HepG2 (cell line): ENCODE results near the gene BAZ2A. TPM values are rescaled to one million over a fixed set of nuclear protein-coding genes. Genes with fewer than 3 reads are reported as not detected.

Experiments
- CERS6 ChIP-seq: sonication (generic); formaldehyde crosslinking; IDR thresholded peaks from 2 replicates; pipeline ENCODE4 v1.5.0; 2020; ENCODE audit warnings: missing genetic modification reagents
- EED ChIP-seq: sonication (generic); formaldehyde crosslinking; IDR thresholded peaks from 2 replicates; pipeline ENCODE4 v1.5.0; 2020; ENCODE audit warnings: mild to moderate bottlenecking, missing genetic modification reagents
- EZH2 ChIP-seq: conservative IDR thresholded peaks from 2 replicates; pipeline ENCODE4 v1.6.1; 2012; ENCODE audit warnings: mild to moderate bottlenecking, low read depth, low read length, moderate library complexity
- FOSL1 ChIP-seq: sonication (generic); formaldehyde crosslinking; IDR thresholded peaks from 2 replicates; pipeline ENCODE4 v1.9.0; 2021; ENCODE audit warnings: missing genetic modification reagents, borderline replicate concordance
- FOXK2 ChIP-seq: fragments of 450-650 bp; IDR thresholded peaks from 2 replicates; pipeline ENCODE4 v1.6.1; 2016
- HDAC1 ChIP-seq: sonication (generic); formaldehyde crosslinking; IDR thresholded peaks from 2 replicates; pipeline ENCODE4 v1.5.1; 2020; ENCODE audit warnings: mild to moderate bottlenecking, missing genetic modification reagents
- HNF4G ChIP-seq, 2 experiments: sonication (generic) in 1 of 2; formaldehyde crosslinking in 1 of 2; IDR thresholded peaks; 2 replicates each; pipeline versions ENCODE4 v1.4.0 to v1.6.1; 2011 to 2020; ENCODE audit warnings: borderline replicate concordance in 2 of 2, low read depth in 2 of 2, mild to moderate bottlenecking in 2 of 2, low read length in 1 of 2, missing genetic modification reagents in 1 of 2, moderate library complexity in 1 of 2
- KDM4B ChIP-seq: sonication (generic); formaldehyde crosslinking; IDR thresholded peaks from 2 replicates; pipeline ENCODE4 v1.4.0; 2020; ENCODE audit warnings: missing genetic modification reagents
- POLR2A ChIP-seq, 2 experiments: IDR thresholded peaks; 2 replicates each; pipeline ENCODE4 v1.6.1; 2011; ENCODE audit warnings: low read depth in 2 of 2, low read length in 2 of 2, mild to moderate bottlenecking in 1 of 2, moderate library complexity in 1 of 2; ENCODE audit not compliant: insufficient read depth in 1 of 2
- POLR2AphosphoS5 ChIP-seq: IDR thresholded peaks from 2 replicates; pipeline ENCODE4 v1.6.1; 2012; ENCODE audit warnings: low read depth, low read length
- RNF219 ChIP-seq: sonication (generic); formaldehyde crosslinking; IDR thresholded peaks from 2 replicates; pipeline ENCODE4 v1.5.0; 2020; ENCODE audit warnings: mild to moderate bottlenecking, missing genetic modification reagents
- SAP130 ChIP-seq: IDR thresholded peaks from 2 replicates; pipeline ENCODE4 v1.6.1; 2016; ENCODE audit warnings: low read depth
- ZBTB42 ChIP-seq: sonication (generic); formaldehyde crosslinking; IDR thresholded peaks from 2 replicates; pipeline ENCODE4 v1.5.0; 2020; ENCODE audit warnings: mild to moderate bottlenecking, missing genetic modification reagents
- ZC3H4 ChIP-seq: sonication (generic); formaldehyde crosslinking; IDR thresholded peaks from 2 replicates; pipeline ENCODE4 v1.4.0; 2020; ENCODE audit warnings: missing genetic modification reagents, borderline replicate concordance
- ZKSCAN5 ChIP-seq: sonication (generic); formaldehyde crosslinking; IDR thresholded peaks from 2 replicates; pipeline ENCODE4 v1.5.1; 2020; ENCODE audit warnings: mild to moderate bottlenecking, missing genetic modification reagents
- ZNF263 ChIP-seq: sonication (generic); formaldehyde crosslinking; IDR thresholded peaks from 2 replicates; pipeline ENCODE4 v1.4.0; 2020; ENCODE audit warnings: missing genetic modification reagents
- ZNF589 ChIP-seq: sonication (generic); formaldehyde crosslinking; conservative IDR thresholded peaks from 2 replicates; pipeline ENCODE4 v1.8.0; 2022; ENCODE audit warnings: mild to moderate bottlenecking, moderate library complexity, missing genetic modification reagents
- ZNF644 ChIP-seq: IDR thresholded peaks from 2 replicates; pipeline ENCODE4 v1.6.1; 2016; ENCODE audit warnings: low read depth
- ZNF703 ChIP-seq: sonication (generic); formaldehyde crosslinking; IDR thresholded peaks from 2 replicates; pipeline ENCODE4 v1.5.1; 2020; ENCODE audit warnings: missing genetic modification reagents, mild to moderate bottlenecking, moderate library complexity, borderline replicate concordance
- ZNF768 ChIP-seq: sonication (generic); formaldehyde crosslinking; IDR thresholded peaks from 2 replicates; pipeline ENCODE4 v1.4.0; 2020; ENCODE audit warnings: missing genetic modification reagents
- polyA plus RNA-seq, 8 experiments: library from polyadenylated mRNA; depleted of rRNA in 3 of 8; stranded (reverse) in 7 of 8; unstranded in 1 of 8; fragments of >200 nt; fragmentation: Illumina TruSeq in 4 of 8; extraction: Trizol in 4 of 8; gene quantifications; 2 replicates each; pipeline versions ENCODE4 v1.2.1 to v1.2.3, GENCODE V29; 2011 to 2016; ENCODE audit warnings: low read depth in 4 of 8, missing spikeins in 1 of 8, mixed read lengths in 1 of 8; ENCODE audit not compliant: insufficient read depth in 1 of 8
- total RNA-seq, 5 experiments: library from RNA; depleted of rRNA; stranded (reverse); fragments of >200 nt; fragmentation: Illumina TruSeq; extraction: Trizol; gene quantifications; 2 replicates each; pipeline ENCODE4 v1.2.3, GENCODE V29; 2016; ENCODE audit warnings: low read depth in 1 of 5
- TF ChIP-seq, protein P1 (sequence below): sonication (generic); formaldehyde crosslinking; IDR thresholded peaks from 2 replicates; pipeline ENCODE4 v1.8.0; 2022; ENCODE audit warnings: missing genetic modification reagents, mild to moderate bottlenecking, borderline replicate concordance
- TF ChIP-seq, protein P2 (sequence below): sonication (generic); formaldehyde crosslinking; IDR thresholded peaks from 2 replicates; pipeline ENCODE4 v1.4.0; 2020; ENCODE audit warnings: missing genetic modification reagents
- TF ChIP-seq, protein P3 (sequence below): sonication (generic); formaldehyde crosslinking; IDR thresholded peaks from 2 replicates; pipeline ENCODE4 v1.8.0; 2022; ENCODE audit warnings: mild to moderate bottlenecking, missing genetic modification reagents, moderate library complexity

The BAZ2A gene
- total and polyA plus RNA-seq, 2 of the 13 experiments (the other 11 are each of a cell fraction or from before 2014, with no cell fraction given), result 21.8 to 73.5 TPM

- TF ChIP-seq EED (CRISPR knock-in tag), result no peak
- TF ChIP-seq ZNF644, result no peak
- peak; percentile 57; the same call in 1 of the 2 replicates for TF ChIP-seq HDAC1 (CRISPR knock-in tag)
- TF ChIP-seq HNF4G (IDR thresholded peaks at IDR 0.05; ENCODE audit: borderline replicate concordance, low read depth, low read length), result peak; percentile 22; the same call in 1 of the 2 replicates
- peak; percentile 54; the same call in 1 of the 2 replicates for TF ChIP-seq HNF4G (CRISPR knock-in tag; IDR thresholded peaks at IDR 0.05; ENCODE audit: borderline replicate concordance, low read depth)
- peak; percentile 5; the same call in 1 of the 2 replicates for TF ChIP-seq ZNF263
- TF ChIP-seq ZC3H4 (CRISPR knock-in tag), result peak; percentile 48; the same call in 1 of the 2 replicates
- TF ChIP-seq, protein P1, sequence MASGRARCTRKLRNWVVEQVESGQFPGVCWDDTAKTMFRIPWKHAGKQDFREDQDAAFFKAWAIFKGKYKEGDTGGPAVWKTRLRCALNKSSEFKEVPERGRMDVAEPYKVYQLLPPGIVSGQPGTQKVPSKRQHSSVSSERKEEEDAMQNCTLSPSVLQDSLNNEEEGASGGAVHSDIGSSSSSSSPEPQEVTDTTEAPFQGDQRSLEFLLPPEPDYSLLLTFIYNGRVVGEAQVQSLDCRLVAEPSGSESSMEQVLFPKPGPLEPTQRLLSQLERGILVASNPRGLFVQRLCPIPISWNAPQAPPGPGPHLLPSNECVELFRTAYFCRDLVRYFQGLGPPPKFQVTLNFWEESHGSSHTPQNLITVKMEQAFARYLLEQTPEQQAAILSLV (CRISPR knock-in tag), result 0 out of 2 replicates have a peak, but pooled peaks have one; percentile 10
- no peak for TF ChIP-seq ZNF768 (CRISPR knock-in tag)
- TF ChIP-seq CERS6 (CRISPR knock-in tag), result no peak
- 0 out of 2 replicates have a peak, but pooled peaks have one; percentile 33 for TF ChIP-seq FOSL1
- TF ChIP-seq KDM4B, result no peak
- TF ChIP-seq ZNF589 (CRISPR knock-in tag), result no peak
- TF ChIP-seq POLR2A (IDR thresholded peaks at IDR 0.05; ENCODE audit: insufficient read depth in 1 of 2, low read depth in 2 of 2, low read length in 2 of 2), result peak in 1 of 2 experiments; percentile 62; a peak in 2 of 4 replicates
- TF ChIP-seq POLR2AphosphoS5, result peak; percentile 65
- no peak for TF ChIP-seq ZNF703 (CRISPR knock-in tag)
- no peak for TF ChIP-seq EZH2
- TF ChIP-seq ZBTB42 (CRISPR knock-in tag), result no peak
- TF ChIP-seq, protein P2, sequence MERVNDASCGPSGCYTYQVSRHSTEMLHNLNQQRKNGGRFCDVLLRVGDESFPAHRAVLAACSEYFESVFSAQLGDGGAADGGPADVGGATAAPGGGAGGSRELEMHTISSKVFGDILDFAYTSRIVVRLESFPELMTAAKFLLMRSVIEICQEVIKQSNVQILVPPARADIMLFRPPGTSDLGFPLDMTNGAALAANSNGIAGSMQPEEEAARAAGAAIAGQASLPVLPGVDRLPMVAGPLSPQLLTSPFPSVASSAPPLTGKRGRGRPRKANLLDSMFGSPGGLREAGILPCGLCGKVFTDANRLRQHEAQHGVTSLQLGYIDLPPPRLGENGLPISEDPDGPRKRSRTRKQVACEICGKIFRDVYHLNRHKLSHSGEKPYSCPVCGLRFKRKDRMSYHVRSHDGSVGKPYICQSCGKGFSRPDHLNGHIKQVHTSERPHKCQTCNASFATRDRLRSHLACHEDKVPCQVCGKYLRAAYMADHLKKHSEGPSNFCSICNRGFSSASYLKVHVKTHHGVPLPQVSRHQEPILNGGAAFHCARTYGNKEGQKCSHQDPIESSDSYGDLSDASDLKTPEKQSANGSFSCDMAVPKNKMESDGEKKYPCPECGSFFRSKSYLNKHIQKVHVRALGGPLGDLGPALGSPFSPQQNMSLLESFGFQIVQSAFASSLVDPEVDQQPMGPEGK (CRISPR knock-in tag), result peak; percentile 12; the same call in 1 of the 2 replicates
- TF ChIP-seq FOXK2, result peak; percentile 69; the same call in 1 of the 2 replicates
- TF ChIP-seq SAP130 (CRISPR knock-in tag), result peak; percentile 64
- 0 out of 2 replicates have a peak, but pooled peaks have one; percentile 54 for TF ChIP-seq RNF219
- TF ChIP-seq, protein P3, sequence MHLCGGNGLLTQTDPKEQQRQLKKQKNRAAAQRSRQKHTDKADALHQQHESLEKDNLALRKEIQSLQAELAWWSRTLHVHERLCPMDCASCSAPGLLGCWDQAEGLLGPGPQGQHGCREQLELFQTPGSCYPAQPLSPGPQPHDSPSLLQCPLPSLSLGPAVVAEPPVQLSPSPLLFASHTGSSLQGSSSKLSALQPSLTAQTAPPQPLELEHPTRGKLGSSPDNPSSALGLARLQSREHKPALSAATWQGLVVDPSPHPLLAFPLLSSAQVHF (CRISPR knock-in tag), result no peak
- no peak for TF ChIP-seq ZKSCAN5 (CRISPR knock-in tag)
Measured at GRCh38 chr12:56635806-56636674, 5.9 kb upstream of the BAZ2A start (continued).
